ENCODE data around the gene DEGS1.

DEGS1 gene

DNA sequence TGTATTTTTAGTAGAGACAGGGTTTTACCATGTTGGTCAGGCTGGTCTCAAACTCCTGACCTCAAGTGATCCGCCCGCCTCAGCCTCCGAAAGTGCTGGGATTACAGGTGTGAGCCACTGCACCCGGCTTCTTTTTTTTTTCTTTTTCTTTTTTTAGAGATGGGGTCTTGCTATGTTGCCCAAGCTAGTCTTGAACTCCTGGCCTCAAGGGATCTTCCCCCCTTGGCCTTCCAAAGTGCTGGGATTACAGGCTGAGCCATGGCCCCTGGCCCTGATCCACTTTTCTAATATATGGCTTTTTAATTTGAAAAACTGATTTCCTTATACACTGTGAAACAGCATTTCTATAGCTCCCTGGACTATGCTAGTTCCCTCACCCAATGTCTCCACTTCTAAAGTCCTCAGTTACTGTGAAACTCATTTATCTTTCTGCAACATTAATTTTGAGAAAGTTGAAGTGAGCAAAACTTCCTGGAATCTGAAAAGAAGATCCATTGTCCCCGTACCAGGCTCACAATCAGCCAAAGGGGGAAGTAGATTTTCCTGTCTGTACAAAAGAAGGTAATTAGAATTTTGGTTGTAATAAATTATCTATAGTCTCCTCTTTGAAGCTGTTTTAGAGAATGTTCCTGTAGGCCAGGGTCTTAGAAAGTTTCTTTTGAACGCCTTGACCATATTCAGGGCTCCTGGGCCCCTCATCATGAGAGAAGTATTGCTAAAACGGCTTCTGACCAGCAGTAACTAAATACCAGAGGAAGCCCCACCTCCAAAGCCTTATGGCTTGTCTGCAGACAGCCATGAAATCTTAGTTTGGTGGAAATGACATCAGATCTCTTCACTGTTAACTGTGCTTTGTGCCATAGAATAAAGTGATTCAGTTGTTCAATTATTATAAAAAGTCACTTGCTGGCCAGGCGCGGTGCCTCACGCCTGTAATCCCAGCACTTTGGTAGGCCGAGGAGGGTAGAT is 34.9 kb downstream of the DEGS1 start:
- DNase-seq, result no peak

DNA sequence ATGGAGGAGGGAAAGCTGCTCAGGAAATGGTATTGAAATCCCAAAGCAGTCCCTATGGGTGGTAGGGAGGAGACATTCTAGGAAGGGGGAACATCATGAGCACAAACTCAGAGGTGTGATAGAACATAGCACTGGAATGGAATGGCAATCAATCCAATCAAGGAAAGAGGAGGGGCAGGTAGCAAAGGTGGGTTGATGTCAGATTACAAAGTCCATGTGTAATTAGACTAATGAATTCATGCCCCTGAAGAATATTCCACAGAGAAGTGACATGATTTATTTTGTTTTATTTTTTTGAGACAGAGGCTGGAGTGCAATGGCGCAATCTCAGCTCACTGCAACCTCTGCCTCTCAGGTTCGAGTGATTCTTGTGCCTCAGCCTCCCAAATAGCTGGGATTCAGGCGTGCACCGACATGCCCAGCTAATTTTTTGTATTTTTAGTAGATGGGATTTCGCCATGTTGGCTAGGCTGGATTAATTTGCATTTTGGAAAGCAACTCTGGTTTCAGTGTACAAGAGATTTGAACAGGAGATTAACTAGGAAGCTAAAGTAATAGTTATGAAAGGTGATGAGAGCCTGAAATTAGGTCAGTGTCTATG is 36.1 kb downstream of the DEGS1 start:
- no peak for DNase-seq

DNA sequence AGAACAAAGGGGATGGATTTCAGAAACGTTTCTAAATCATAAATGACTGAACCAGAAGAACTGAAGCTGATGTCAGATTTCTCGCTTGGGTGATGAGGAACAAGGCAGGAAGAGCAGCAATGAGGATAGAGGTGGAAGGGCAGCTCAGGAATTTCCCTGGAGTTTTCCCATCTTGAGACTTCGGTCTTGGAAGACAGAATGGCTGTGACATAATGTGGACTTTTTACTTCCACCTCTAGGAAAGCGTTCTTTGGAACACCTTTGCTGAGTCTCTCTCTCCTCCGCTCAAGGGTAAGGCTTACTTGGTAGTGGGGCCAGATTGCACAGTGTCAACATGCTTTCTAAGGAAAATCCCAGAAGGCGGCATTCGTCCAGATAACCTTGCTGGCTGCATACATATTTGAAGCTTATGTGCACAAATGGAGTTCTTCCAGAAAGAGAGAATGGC is 36.6 kb downstream of the DEGS1 start:
- DNase-seq, result no peak

GRCh38 chr1:224223819-224224714 is 41.0 kb downstream of the DEGS1 start:
- no peak for DNase-seq

DNA sequence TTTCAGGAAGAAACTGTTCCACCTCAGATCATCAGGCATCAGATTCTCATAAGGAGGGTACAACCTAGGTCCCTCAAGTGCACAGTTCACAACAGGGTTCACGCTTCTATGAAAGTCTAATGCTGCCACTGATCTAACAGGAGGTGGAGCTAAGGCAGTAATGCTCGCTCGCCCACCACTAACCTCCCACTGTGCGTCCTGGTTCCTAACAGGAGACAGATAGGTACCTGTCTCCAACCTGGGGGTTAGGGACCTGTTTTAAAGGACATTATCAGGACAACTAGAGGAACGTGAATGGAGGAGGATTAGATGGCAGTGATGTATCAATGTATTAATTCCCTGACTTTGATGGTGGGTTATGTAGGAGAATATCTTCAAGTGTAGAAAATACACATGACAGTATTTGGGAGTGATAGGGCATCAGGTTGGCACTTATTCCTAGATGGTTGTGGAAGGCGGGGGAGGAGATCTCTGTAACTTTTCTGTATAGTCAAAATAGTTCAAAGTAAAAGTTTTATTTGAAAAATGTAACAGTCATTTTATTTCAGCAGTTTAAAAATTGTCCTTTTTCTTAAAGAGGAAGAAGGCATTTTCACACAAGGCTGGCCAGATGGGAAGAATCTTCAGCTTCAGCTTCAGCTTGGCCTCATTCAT is 43.9 kb downstream of the DEGS1 start:
- DNase-seq, result no peak

GRCh38 chr1:224234017-224234416 is 51.0 kb downstream of the DEGS1 start:
- DNase-seq, result no peak

- no peak for DNase-seq
Measured at GRCh38 chr1:224235813-224236493, 52.9 kb downstream of the DEGS1 start.

GRCh38 chr1:224237119-224237881 is 54.3 kb downstream of the DEGS1 start:
- DNase-seq, result no peak

GRCh38 chr1:224238212-224238611 is 55.2 kb downstream of the DEGS1 start:
- DNase-seq, result no peak

DNA sequence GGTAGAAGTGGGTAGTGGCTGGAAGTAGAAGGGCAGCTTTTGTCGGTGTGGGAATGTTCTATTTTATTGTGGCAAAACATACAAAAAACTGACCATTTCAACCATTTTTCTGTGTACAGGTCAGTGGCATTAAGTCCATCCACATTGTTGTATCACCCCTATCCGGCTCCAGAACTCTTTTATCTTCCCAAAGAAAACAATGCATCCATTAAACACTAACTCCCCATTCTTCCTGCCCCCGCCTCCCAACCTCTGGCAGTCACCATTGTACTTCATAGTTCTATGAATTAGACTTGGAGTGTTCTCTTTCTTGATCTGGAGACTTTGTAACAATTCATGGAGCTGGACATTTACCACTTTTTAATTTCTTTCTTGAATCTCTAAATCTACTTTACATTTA is 55.7 kb downstream of the DEGS1 start:
- DNase-seq, result no peak
